ENCODE data around the gene NDUFB10.

Gene NDUFB10

GRCh38 chr16:1982991-1983543, 23.7 kb downstream of the NDUFB10 start:
- ATAC-seq (replicated peaks) (no peak), DNase-seq (no peak)
- Mint-ChIP-seq H3K27me3 (peaks cover 0 to 34% of the 10 kb centered on the region in 2 donors), H3K36me3 (ENCODE audit: insufficient read depth) (peaks cover 11% of the 10 kb centered on the region), H3K27ac (peak overlapping the region; percentile 63 to 81), H3K4me3 (peak overlapping the region; percentile 69 to 75), H3K9me3 (no peaks in the 10 kb centered on the region), H3K4me1 (ENCODE audit: low read depth in 2 of 2) (peaks cover 4 to 14% of the 10 kb centered on the region in 2 donors)

GRCh38 chr16:1983544-1984346, 24.4 kb downstream of the NDUFB10 start, which contains the start of gene GFER:
TSS of gene GFER (plus strand) at chr16:1984193. CDS start at chr16:1984219, 26 bp downstream.
- H3K9me3 Mint-ChIP-seq = no peaks in the 10 kb centered on the region
- peaks cover 11% of the 10 kb centered on the region for H3K36me3 Mint-ChIP-seq (ENCODE audit: insufficient read depth)
- H3K27me3 Mint-ChIP-seq = peaks cover under 1 to 39% of the 10 kb centered on the region in 2 donors
- peak within 1 kb of the TSS; percentile 63 to 81 for H3K27ac Mint-ChIP-seq
- peak; percentile 77 for ATAC-seq (replicated peaks)
- H3K4me1 Mint-ChIP-seq (ENCODE audit: low read depth in 2 of 2) = peaks cover 4 to 14% of the 10 kb centered on the region in 2 donors
- DNase-seq = peak in 2 of 3 experiments; percentile 47 to 63
- H3K4me3 Mint-ChIP-seq = peak within 1 kb of the TSS; percentile 69 to 75

- Mint-ChIP-seq H3K4me3 (peak overlapping the region; percentile 69 to 75), H3K9me3 (no peaks in the 10 kb centered on the region), H3K36me3 (ENCODE audit: insufficient read depth) (peaks cover 9% of the 10 kb centered on the region), H3K27me3 (peaks cover 5 to 47% of the 10 kb centered on the region in 2 donors), H3K27ac (peak overlapping the region in 1 of 2 donors; percentile 49), H3K4me1 (ENCODE audit: low read depth in 2 of 2) (peaks cover 7 to 19% of the 10 kb centered on the region in 2 donors)
- ATAC-seq (replicated peaks) (peak; percentile 41), DNase-seq (no peak)
Observed at GRCh38 chr16:1984347-1985225, 25.2 kb downstream of the NDUFB10 start.

GRCh38 chr16:1985466-1986150, 26.3 kb downstream of the NDUFB10 start:
- ATAC-seq (replicated peaks) = no peak
- H3K27ac Mint-ChIP-seq = no peak overlapping the region
- peaks cover 7 to 22% of the 10 kb centered on the region in 2 donors for H3K4me1 Mint-ChIP-seq (ENCODE audit: low read depth in 2 of 2)
- DNase-seq = no peak
- H3K27me3 Mint-ChIP-seq = peaks cover 5 to 40% of the 10 kb centered on the region in 2 donors
- H3K9me3 Mint-ChIP-seq = no peaks in the 10 kb centered on the region
- peak overlapping the region; percentile 69 to 75 for H3K4me3 Mint-ChIP-seq
- peaks cover 9% of the 10 kb centered on the region for H3K36me3 Mint-ChIP-seq (ENCODE audit: insufficient read depth)

- Mint-ChIP-seq H3K4me3 (no peak overlapping the region), H3K9me3 (no peaks in the 10 kb centered on the region), H3K27me3 (peaks cover 5 to 24% of the 10 kb centered on the region in 2 donors), H3K36me3 (ENCODE audit: insufficient read depth) (peaks cover 12% of the 10 kb centered on the region), H3K27ac (peak overlapping the region in 1 of 2 donors; percentile 39), H3K4me1 (ENCODE audit: low read depth in 2 of 2) (peaks cover 16 to 24% of the 10 kb centered on the region in 2 donors)
- no peak for ATAC-seq (replicated peaks)
- DNase-seq = no peak
Observed at GRCh38 chr16:1987198-1987597, 27.9 kb downstream of the NDUFB10 start.

GRCh38 chr16:1989209-1990100, 30.1 kb downstream of the NDUFB10 start, which contains the start of gene SYNGR3:
TSS of gene SYNGR3 (plus strand) at chr16:1989970. CDS start at chr16:1990103, 133 bp downstream.
- ATAC-seq (replicated peaks) (no peak), DNase-seq (no peak)
- peak within 1 kb of the TSS; percentile 76 to 80 for H3K4me3 Mint-ChIP-seq
- H3K4me1 Mint-ChIP-seq (ENCODE audit: low read depth in 2 of 2) = peaks cover 16% of the 10 kb centered on the region in 2 donors
- H3K36me3 Mint-ChIP-seq (ENCODE audit: insufficient read depth) = peaks cover 12% of the 10 kb centered on the region
- H3K27me3 Mint-ChIP-seq = peaks cover 5 to 12% of the 10 kb centered on the region in 2 donors
- H3K9me3 Mint-ChIP-seq = no peaks in the 10 kb centered on the region
- peak within 1 kb of the TSS; percentile 54 to 88 for H3K27ac Mint-ChIP-seq

- Mint-ChIP-seq H3K9me3 (no peaks in the 10 kb centered on the region), H3K4me1 (ENCODE audit: low read depth in 2 of 2) (peaks cover 12 to 13% of the 10 kb centered on the region in 2 donors), H3K27ac (peak overlapping the region in 1 of 2 donors; percentile 88), H3K27me3 (peaks cover 5 to 12% of the 10 kb centered on the region in 2 donors), H3K4me3 (peak overlapping the region in 1 of 2 donors; percentile 76), H3K36me3 (ENCODE audit: insufficient read depth) (peaks cover 12% of the 10 kb centered on the region)
- DNase-seq (no peak), ATAC-seq (replicated peaks) (no peak)
Observed at GRCh38 chr16:1990101-1990350, 30.7 kb downstream of the NDUFB10 start.

GRCh38 chr16:1990351-1991134, 31.2 kb downstream of the NDUFB10 start:
- H3K36me3 Mint-ChIP-seq (ENCODE audit: insufficient read depth) = peaks cover 12% of the 10 kb centered on the region
- ATAC-seq (replicated peaks) (no peak), DNase-seq (peak in 1 of 3 experiments; percentile 40)
- peaks cover 12 to 13% of the 10 kb centered on the region in 2 donors for H3K4me1 Mint-ChIP-seq (ENCODE audit: low read depth in 2 of 2)
- H3K27me3 Mint-ChIP-seq = peaks cover 5 to 12% of the 10 kb centered on the region in 2 donors
- no peaks in the 10 kb centered on the region for H3K9me3 Mint-ChIP-seq
- H3K27ac Mint-ChIP-seq = peak overlapping the region; percentile 54 to 88
- H3K4me3 Mint-ChIP-seq = peak overlapping the region; percentile 76 to 80

GRCh38 chr16:1991135-1991551, 31.8 kb downstream of the NDUFB10 start:
- Mint-ChIP-seq H3K36me3 (ENCODE audit: insufficient read depth) (peaks cover 12% of the 10 kb centered on the region), H3K4me1 (ENCODE audit: low read depth in 2 of 2) (peaks cover 12 to 13% of the 10 kb centered on the region in 2 donors), H3K9me3 (no peaks in the 10 kb centered on the region), H3K27me3 (peaks cover 5 to 12% of the 10 kb centered on the region in 2 donors), H3K27ac (peak overlapping the region; percentile 54 to 88), H3K4me3 (peak overlapping the region; percentile 76 to 80)
- DNase-seq = peak; percentile 49 to 53 (median 52)
- peak; percentile 59 for ATAC-seq (replicated peaks)

GRCh38 chr16:1991588-1991947, 32.2 kb downstream of the NDUFB10 start:
- Mint-ChIP-seq H3K36me3 (ENCODE audit: insufficient read depth) (peaks cover 12% of the 10 kb centered on the region), H3K4me3 (peak overlapping the region; percentile 76 to 80), H3K27me3 (peaks cover 5 to 12% of the 10 kb centered on the region in 2 donors), H3K27ac (peak overlapping the region; percentile 54 to 88), H3K4me1 (ENCODE audit: low read depth in 2 of 2) (peaks cover 12 to 13% of the 10 kb centered on the region in 2 donors), H3K9me3 (no peaks in the 10 kb centered on the region)
- no peak for ATAC-seq (replicated peaks)
- DNase-seq = no peak

GRCh38 chr16:1991948-1992703, 32.8 kb downstream of the NDUFB10 start:
- peaks cover 14% of the 10 kb centered on the region for H3K36me3 Mint-ChIP-seq (ENCODE audit: insufficient read depth)
- H3K9me3 Mint-ChIP-seq = no peaks in the 10 kb centered on the region
- H3K4me1 Mint-ChIP-seq (ENCODE audit: low read depth in 2 of 2) = peaks cover 12 to 13% of the 10 kb centered on the region in 2 donors
- peak overlapping the region; percentile 76 to 80 for H3K4me3 Mint-ChIP-seq
- H3K27ac Mint-ChIP-seq = peak overlapping the region; percentile 54 to 88
- ATAC-seq (replicated peaks) (peak; percentile 72), DNase-seq (peak; percentile 94 to 98 (median 94))
- peaks cover 5 to 12% of the 10 kb centered on the region in 2 donors for H3K27me3 Mint-ChIP-seq
